ENCODE data around the gene GTF3C5. TPM values are rescaled to one million over a fixed set of nuclear protein-coding genes. Genes with fewer than 3 reads are reported as not detected.

The GTF3C5 gene
- total and polyA plus RNA-seq, 2 experiments from 2014 or later = 52.5 to 66.0 TPM

DNA sequence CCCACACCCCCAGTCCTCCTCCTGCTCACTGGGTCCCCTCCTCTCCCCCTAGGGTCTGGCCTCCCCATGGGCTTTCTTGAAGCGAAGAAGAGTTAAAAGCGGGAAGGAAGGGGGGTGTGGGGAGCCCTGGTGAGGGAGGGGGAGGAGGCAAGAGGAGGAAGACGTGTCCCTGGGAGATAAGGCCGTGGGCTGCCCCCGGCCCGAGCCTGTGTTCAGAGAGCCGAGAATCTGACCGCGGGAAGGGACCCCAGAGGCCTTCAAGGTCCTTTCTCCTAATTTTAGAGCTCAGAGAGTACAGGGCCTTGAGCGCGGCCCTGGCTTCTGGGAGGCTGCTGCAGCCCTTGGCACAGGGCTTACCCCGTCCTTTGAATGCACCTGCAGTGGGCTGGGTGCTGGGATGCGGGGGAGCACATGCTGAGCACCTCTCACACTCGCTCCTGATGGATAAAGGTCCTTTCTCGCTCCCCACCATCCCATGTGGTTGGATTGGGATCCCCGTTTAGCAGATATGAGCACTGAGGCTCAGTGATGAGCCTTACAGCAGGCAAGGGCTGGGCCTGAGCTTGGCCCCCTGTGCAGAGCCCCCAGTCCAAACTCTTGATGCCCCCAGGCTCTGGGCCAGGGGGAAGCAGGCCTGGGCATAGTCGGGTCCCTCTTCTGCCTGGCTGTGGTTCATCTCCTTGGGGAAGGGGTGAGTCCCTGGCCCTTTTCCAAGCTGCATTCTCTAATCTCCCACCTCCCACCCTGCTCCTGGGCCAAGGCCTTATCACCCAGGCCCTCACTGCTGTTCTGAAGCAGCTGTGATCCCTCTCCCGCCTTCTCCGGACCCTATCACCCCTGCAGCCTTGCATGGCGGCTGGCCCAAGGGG lies 46.4 kb upstream of the GTF3C5 start:
- Histone ChIP-seq H3K9me3 (ENCODE audit: low read depth) (no peaks in the 10 kb centered on the region), H3K79me2 (no peaks in the 10 kb centered on the region), H4K20me1 (ENCODE audit: insufficient read depth, poor library complexity, severe bottlenecking) (no peaks in the 10 kb centered on the region), H3K36me3 (replicated peaks; ENCODE audit: insufficient read depth, low read depth) (no peaks in the 10 kb centered on the region), H2AFZ (no peak overlapping the region), H3K4me1 (ENCODE audit: insufficient read depth) (peaks cover 4% of the 10 kb centered on the region), H3K9me2 (replicated peaks; ENCODE audit: insufficient read depth) (no peaks in the 10 kb centered on the region), H3K27ac (no peak overlapping the region), H3K27me3 (peaks cover 13% of the 10 kb centered on the region), H3K4me2 (no peak overlapping the region), H3K4me3 (no peak overlapping the region)
- DNase-seq (ENCODE audit: low spot score) = no peak
- TF ChIP-seq, protein P1, sequence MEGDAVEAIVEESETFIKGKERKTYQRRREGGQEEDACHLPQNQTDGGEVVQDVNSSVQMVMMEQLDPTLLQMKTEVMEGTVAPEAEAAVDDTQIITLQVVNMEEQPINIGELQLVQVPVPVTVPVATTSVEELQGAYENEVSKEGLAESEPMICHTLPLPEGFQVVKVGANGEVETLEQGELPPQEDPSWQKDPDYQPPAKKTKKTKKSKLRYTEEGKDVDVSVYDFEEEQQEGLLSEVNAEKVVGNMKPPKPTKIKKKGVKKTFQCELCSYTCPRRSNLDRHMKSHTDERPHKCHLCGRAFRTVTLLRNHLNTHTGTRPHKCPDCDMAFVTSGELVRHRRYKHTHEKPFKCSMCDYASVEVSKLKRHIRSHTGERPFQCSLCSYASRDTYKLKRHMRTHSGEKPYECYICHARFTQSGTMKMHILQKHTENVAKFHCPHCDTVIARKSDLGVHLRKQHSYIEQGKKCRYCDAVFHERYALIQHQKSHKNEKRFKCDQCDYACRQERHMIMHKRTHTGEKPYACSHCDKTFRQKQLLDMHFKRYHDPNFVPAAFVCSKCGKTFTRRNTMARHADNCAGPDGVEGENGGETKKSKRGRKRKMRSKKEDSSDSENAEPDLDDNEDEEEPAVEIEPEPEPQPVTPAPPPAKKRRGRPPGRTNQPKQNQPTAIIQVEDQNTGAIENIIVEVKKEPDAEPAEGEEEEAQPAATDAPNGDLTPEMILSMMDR (IDR thresholded peaks at IDR 0.05; ENCODE audit: poor library complexity) = no peak
- TF ChIP-seq EZH2phosphoT487 (IDR thresholded peaks at IDR 0.05; ENCODE audit: low read depth, severe bottlenecking, unreplicated experiment) (no peak), EZH2 (IDR thresholded peaks at IDR 0.05; ENCODE audit: borderline replicate concordance) (no peak)
- WGBS (ENCODE audit: low lambda C conversion rate, missing lambda C conversion rate) = 86% methylated on average over 11 of the region's 20 CpGs

DNA sequence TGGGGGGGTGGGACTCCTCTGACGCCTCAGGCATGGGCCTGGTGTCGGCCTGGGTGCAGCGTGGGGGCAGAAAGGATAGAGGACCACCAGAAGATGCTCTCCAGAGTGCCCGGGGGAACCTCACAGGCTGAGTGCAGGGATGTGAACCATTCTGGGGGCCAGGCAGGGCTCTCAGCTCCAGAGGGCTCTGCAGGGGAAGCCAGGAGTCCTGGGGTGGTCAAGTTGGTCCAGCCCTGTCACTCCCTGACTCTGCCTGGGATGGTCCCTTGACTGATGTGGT lies 45.8 kb upstream of the GTF3C5 start:
- WGBS (ENCODE audit: low lambda C conversion rate, missing lambda C conversion rate) = 63% methylated on average over 2 of the region's 4 CpGs
- TF ChIP-seq, protein P1 (IDR thresholded peaks at IDR 0.05; ENCODE audit: poor library complexity) = no peak
- TF ChIP-seq EZH2phosphoT487 (IDR thresholded peaks at IDR 0.05; ENCODE audit: low read depth, severe bottlenecking, unreplicated experiment) (no peak), EZH2 (IDR thresholded peaks at IDR 0.05; ENCODE audit: borderline replicate concordance) (no peak)
- no peak for DNase-seq (ENCODE audit: low spot score)
- Histone ChIP-seq H3K27ac (no peak overlapping the region), H3K4me3 (no peak overlapping the region), H4K20me1 (ENCODE audit: insufficient read depth, poor library complexity, severe bottlenecking) (no peaks in the 10 kb centered on the region), H3K9me3 (ENCODE audit: low read depth) (no peaks in the 10 kb centered on the region), H3K4me1 (ENCODE audit: insufficient read depth) (peaks cover 4% of the 10 kb centered on the region), H3K79me2 (no peaks in the 10 kb centered on the region), H3K36me3 (replicated peaks; ENCODE audit: insufficient read depth, low read depth) (no peaks in the 10 kb centered on the region), H3K27me3 (peaks cover 7% of the 10 kb centered on the region), H3K9me2 (replicated peaks; ENCODE audit: insufficient read depth) (no peaks in the 10 kb centered on the region), H3K4me2 (no peak overlapping the region), H2AFZ (no peak overlapping the region)

DNA sequence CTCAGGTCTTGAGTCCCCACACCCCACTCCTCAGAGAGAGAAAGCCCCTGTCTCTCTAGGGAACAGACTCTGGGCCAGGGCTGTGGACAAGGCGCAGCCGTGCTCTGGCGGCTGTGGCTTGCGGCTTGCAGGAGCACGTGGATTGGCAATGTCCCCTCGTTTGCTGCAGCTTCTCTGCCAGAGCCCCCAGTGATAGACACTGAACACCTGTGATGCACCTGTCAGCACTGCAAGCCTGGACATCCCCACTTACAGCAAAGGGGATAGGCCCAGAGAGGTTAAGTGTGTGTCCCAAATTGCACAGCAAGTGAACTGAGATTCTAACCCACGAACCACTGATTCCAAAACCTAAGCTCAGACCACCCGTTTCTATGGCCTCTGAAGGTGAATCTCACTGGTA lies 45.3 kb upstream of the GTF3C5 start:
- no peak overlapping the region for H3K4me3 ChIP-seq
- 92% methylated on average over 8 of the region's 8 CpGs for WGBS (ENCODE audit: low lambda C conversion rate, missing lambda C conversion rate)
- H2AFZ ChIP-seq = no peak overlapping the region
- H3K4me1 ChIP-seq (ENCODE audit: insufficient read depth) = peaks cover 4% of the 10 kb centered on the region
- no peak for DNase-seq (ENCODE audit: low spot score)
- H3K27ac ChIP-seq = no peak overlapping the region
- TF ChIP-seq, protein P1 (IDR thresholded peaks at IDR 0.05; ENCODE audit: poor library complexity) = no peak
- no peak for TF ChIP-seq EZH2 (IDR thresholded peaks at IDR 0.05; ENCODE audit: borderline replicate concordance)
- TF ChIP-seq EZH2phosphoT487 (IDR thresholded peaks at IDR 0.05; ENCODE audit: low read depth, severe bottlenecking, unreplicated experiment) = no peak
- H3K79me2 ChIP-seq = no peaks in the 10 kb centered on the region
- no peaks in the 10 kb centered on the region for H4K20me1 ChIP-seq (ENCODE audit: insufficient read depth, poor library complexity, severe bottlenecking)
- no peak overlapping the region for H3K4me2 ChIP-seq
- H3K36me3 ChIP-seq (replicated peaks; ENCODE audit: insufficient read depth, low read depth) = no peaks in the 10 kb centered on the region
- peaks cover 3% of the 10 kb centered on the region for H3K27me3 ChIP-seq
- no peaks in the 10 kb centered on the region for H3K9me3 ChIP-seq (ENCODE audit: low read depth)
- no peaks in the 10 kb centered on the region for H3K9me2 ChIP-seq (replicated peaks; ENCODE audit: insufficient read depth)

All from hepatocyte (in vitro differentiated cells).